Amygdala (tissue), 56 donors: ENCODE results near the gene CYTIP.
"Not testable (repeated sequence)": the region's sequence is repeated elsewhere in the genome, so short reads cannot be mapped to it uniquely, and the experiment has no call there.

Experiments used
- DNase-seq, 56 donors: peaks; one replicate each; lab custom pipeline; 2025; lab: John Stamatoyannopoulos, UW

Gene CYTIP

GRCh38 chr2:157427003-157427921 lies 16.6 kb downstream of the CYTIP start:
- no peak for DNase-seq

- no peak for DNase-seq
Measured at GRCh38 chr2:157426477-157426994, 17.4 kb downstream of the CYTIP start.

GRCh38 chr2:157424374-157424773 lies 19.5 kb downstream of the CYTIP start:
- no peak for DNase-seq

- DNase-seq, result no peak
Measured at GRCh38 chr2:157421964-157422363, 21.9 kb downstream of the CYTIP start.

- no peak for DNase-seq
Measured at GRCh38 chr2:157421331-157421944, 22.5 kb downstream of the CYTIP start.

- no peak for DNase-seq
Measured at GRCh38 chr2:157420771-157421323, 23.0 kb downstream of the CYTIP start.

- no peak for DNase-seq
Measured at GRCh38 chr2:157419031-157419575, 24.8 kb downstream of the CYTIP start.

GRCh38 chr2:157418239-157418641 lies 25.6 kb downstream of the CYTIP start:
- no peak for DNase-seq

- no peak for DNase-seq
Measured at GRCh38 chr2:157415591-157416101, 28.2 kb downstream of the CYTIP start.

- DNase-seq, result no peak
Measured at GRCh38 chr2:157414050-157414449, 29.8 kb downstream of the CYTIP start.

- DNase-seq, result no peak
Measured at GRCh38 chr2:157413326-157414035, 30.4 kb downstream of the CYTIP start.

GRCh38 chr2:157411624-157412336 lies 32.1 kb downstream of the CYTIP start:
- no peak for DNase-seq

- DNase-seq, result not testable (repeated sequence)
Measured at GRCh38 chr2:157405398-157405797, 38.5 kb downstream of the CYTIP start.

- DNase-seq, result no peak
Measured at GRCh38 chr2:157404363-157404762, 39.5 kb downstream of the CYTIP start.

- DNase-seq, result not testable (repeated sequence)
Measured at GRCh38 chr2:157402801-157403485, 40.9 kb downstream of the CYTIP start.

GRCh38 chr2:157395811-157396210 lies 48.1 kb downstream of the CYTIP start:
- DNase-seq, result no peak

- DNase-seq, result no peak
Measured at GRCh38 chr2:157394928-157395327, 49.0 kb downstream of the CYTIP start.

GRCh38 chr2:157393348-157393747 lies 50.5 kb downstream of the CYTIP start:
- DNase-seq, result no peak

- DNase-seq, result no peak
Measured at GRCh38 chr2:157388827-157389226, 55.1 kb downstream of the CYTIP start.
